Dendritic cell treated with granulocyte-macrophage colony-stimulating factor and Interleukin-4, amounts not matched to agents 40 ng/mL and 50 ng/mL, for 4 days (primary cell): ENCODE results near the gene YAE1.

Experiments
- H3K27ac Mint-ChIP-seq: one replicate; pipeline ENCODE4 v1.8.0; 2022; ENCODE audit warnings: mild to moderate bottlenecking, mixed read lengths
- H3K27me3 Mint-ChIP-seq: one replicate; pipeline ENCODE4 v1.8.0; 2022; ENCODE audit warnings: mild to moderate bottlenecking, mixed read lengths
- H3K36me3 Mint-ChIP-seq: one replicate; pipeline ENCODE4 v1.8.0; 2022; ENCODE audit warnings: low read depth, mixed read lengths
- H3K4me1 Mint-ChIP-seq: one replicate; pipeline ENCODE4 v1.8.0; 2022; ENCODE audit warnings: low read depth, mixed read lengths
- H3K4me3 Mint-ChIP-seq: one replicate; pipeline ENCODE4 v1.8.0; 2022; ENCODE audit warnings: mild to moderate bottlenecking, moderate library complexity, mixed read lengths
- H3K9me3 Mint-ChIP-seq: one replicate; pipeline ENCODE4 v1.8.0; 2022; ENCODE audit warnings: mixed read lengths
- intact Hi-C: fragments of 100-400 bp; cut with micrococcal nuclease; formaldehyde crosslinking; loops from one replicate; pipeline ENCODE4 v1.15.0; 2022

Gene YAE1

DNA sequence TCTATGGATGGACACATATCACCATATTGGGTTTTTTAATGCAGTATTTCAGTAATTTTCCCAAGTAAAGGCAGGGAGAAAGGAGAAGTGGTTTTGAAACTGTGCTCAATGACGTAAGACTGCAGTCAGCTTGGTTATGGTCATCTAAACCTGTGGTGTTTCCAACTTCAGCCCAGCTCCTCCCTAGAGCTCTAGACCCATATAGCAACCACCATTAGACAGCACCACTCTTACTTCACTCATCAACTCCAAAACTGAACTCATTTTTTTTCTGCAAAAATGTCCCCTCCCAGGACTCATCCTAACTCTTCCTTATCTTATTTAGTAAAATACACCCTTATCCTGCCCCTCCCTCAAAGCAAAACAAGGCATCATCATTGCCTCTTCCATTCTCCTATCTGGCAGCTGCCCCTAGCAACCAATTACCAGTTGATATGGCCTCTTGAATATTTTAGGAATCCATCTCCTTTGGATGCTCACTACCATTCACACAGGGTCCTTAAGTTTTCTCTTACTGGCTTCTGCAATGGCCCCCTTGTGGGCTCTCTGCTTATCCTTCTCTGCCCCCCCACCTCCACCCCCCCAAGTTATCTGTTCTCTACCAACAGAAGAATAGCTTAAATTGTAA, 55.7 kb downstream of the YAE1 start:
- Mint-ChIP-seq H3K27ac (peak overlapping the region; percentile 94), H3K27me3 (no peaks in the 10 kb centered on the region), H3K4me1 (peaks cover 34% of the 10 kb centered on the region), H3K4me3 (no peak overlapping the region), H3K36me3 (peaks cover 13% of the 10 kb centered on the region), H3K9me3 (no peaks in the 10 kb centered on the region)
- intact Hi-C loops = loop anchor here (2.0 to 10.0 kb wide), 4 partner anchors 33 to 513 kb away; partner anchors contain the start of genes MPLKIP and SUGCT
